Tibial artery (tissue), 4 donors: ENCODE measurements around the gene KRTAP10-5.
"Not testable (repeated sequence)": the region's sequence is repeated elsewhere in the genome, so short reads cannot be mapped to it uniquely, and the experiment has no call there.

Experiments used
- DNase-seq, 2 donors: peaks; one replicate each; pipeline ENCODE4 v3.0.0-alpha.2; 2019
- H3K27ac ChIP-seq, 2 donors: fragments of 200-600 bp; sonication (generic) in 1 of 2; 1 replicate in 1 of 2; 2 replicates in 1 of 2; pipeline ENCODE4 v1.5.1; 2018 to 2019; ENCODE audit warnings: mild to moderate bottlenecking in 1 of 2
- H3K27me3 ChIP-seq, 2 donors: fragments of 200-600 bp; sonication (generic) in 1 of 2; one replicate each; pipeline versions ENCODE4 v1.5.1 to v1.6.0; 2016 to 2019
- H3K36me3 ChIP-seq, 3 donors: fragments of 200-600 bp; sonication (generic) in 2 of 3; one replicate each; pipeline ENCODE4 v1.5.1; 2016 to 2019; ENCODE audit warnings: mild to moderate bottlenecking in 2 of 3
- H3K4me1 ChIP-seq, 4 donors: fragments of 200-600 bp; sonication (generic) in 2 of 4; 1 replicate in 3 of 4; 2 replicates in 1 of 4; pipeline ENCODE4 v1.5.1; 2016 to 2019
- H3K4me3 ChIP-seq, 2 donors: fragments of 200-600 bp; sonication (generic) in 1 of 2; 1 replicate in 1 of 2; 2 replicates in 1 of 2; pipeline ENCODE4 v1.5.1; 2018 to 2019; ENCODE audit warnings: mild to moderate bottlenecking in 2 of 2
- H3K9me3 ChIP-seq, 3 donors: fragments of 200-600 bp; sonication (generic) in 1 of 3; one replicate each; pipeline ENCODE4 v1.5.1; 2016 to 2019
- intact Hi-C: fragments of 100-400 bp; cut with DNase I; formaldehyde crosslinking; loops from one replicate; pipeline ENCODE4 v1.15.0; 2023; ENCODE audit warnings: low total_unique reads
- TF ChIP-seq, protein P1 (sequence below), 2 experiments: fragments of 200-600 bp in 1 of 2; fragments of 450-650 bp in 1 of 2; IDR thresholded peaks; one replicate each; pipeline ENCODE4 v1.5.1; 2017 to 2019; ENCODE audit warnings: antibody characterized with exemption in 2 of 2, mild to moderate bottlenecking in 1 of 2, moderate library complexity in 1 of 2

KRTAP10-5 gene

DNA sequence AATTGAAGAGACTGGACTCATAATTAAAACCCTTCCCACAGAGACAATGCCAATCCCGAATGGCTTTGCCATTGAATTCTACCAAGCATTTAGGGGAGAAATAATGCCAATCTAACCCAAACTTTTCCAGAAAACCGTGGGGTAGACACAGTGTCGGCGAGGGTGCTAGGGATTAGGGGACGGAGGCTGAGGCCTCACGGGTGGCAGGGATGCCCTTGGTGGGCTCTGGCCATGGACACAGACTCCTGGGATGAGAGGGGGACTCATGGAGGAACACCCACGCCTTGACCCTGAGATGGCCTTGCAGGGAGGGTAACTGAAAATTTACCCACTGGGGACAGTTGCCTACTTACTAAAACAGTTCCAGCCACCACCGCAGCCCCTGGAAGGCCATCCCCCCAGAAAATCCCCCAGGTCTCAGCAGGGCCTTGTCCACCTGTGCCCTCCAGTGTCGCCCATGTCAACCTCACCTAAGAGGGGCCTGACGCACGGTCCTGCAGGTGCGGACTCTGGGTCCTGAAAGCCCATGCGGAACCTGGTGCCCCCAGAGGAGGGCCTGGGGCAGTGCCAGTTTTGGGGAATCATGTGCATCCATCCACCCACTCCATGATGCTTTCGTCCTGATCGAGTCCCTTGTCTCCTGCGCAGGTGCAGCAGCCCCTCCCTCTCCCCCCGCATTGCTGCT lies 1.9 kb downstream of the KRTAP10-5 start:
- Histone ChIP-seq H3K9me3 (peaks cover 0 to 43% (median 30%) of the 10 kb centered on the region in 3 donors), H3K27me3 (peaks cover 0 to 24% of the 10 kb centered on the region in 2 donors), H3K36me3 (no peaks in the 10 kb centered on the region), H3K4me3 (no peak overlapping the region), H3K27ac (no peak overlapping the region), H3K4me1 (no peaks in the 10 kb centered on the region)
- intact Hi-C loops = no loop called here
- TF ChIP-seq, protein P1, sequence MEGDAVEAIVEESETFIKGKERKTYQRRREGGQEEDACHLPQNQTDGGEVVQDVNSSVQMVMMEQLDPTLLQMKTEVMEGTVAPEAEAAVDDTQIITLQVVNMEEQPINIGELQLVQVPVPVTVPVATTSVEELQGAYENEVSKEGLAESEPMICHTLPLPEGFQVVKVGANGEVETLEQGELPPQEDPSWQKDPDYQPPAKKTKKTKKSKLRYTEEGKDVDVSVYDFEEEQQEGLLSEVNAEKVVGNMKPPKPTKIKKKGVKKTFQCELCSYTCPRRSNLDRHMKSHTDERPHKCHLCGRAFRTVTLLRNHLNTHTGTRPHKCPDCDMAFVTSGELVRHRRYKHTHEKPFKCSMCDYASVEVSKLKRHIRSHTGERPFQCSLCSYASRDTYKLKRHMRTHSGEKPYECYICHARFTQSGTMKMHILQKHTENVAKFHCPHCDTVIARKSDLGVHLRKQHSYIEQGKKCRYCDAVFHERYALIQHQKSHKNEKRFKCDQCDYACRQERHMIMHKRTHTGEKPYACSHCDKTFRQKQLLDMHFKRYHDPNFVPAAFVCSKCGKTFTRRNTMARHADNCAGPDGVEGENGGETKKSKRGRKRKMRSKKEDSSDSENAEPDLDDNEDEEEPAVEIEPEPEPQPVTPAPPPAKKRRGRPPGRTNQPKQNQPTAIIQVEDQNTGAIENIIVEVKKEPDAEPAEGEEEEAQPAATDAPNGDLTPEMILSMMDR (IDR thresholded peaks at IDR 0.05) = no peak
- peak in 1 of 2 donors; percentile 55 for DNase-seq

DNA sequence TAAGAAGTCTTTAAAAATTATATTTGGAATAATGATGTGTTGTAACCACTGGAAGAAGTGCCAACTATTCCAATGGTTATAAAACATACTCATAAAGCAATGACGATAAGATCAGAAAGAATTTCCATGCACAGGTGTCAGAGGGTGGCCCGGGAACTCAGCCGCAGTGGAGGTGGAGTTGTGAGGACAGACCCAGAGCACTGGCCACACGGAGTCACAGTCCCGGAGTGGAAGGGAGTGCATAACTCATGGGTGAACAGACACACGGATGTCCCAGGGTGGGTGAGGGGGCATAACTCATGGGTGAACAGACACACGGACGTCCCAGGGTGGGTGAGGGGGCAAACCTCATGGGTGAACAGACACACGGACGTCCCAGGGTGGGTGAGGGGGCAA lies 4.4 kb downstream of the KRTAP10-5 start:
- peaks cover 0 to 28% of the 10 kb centered on the region in 2 donors for H3K27me3 ChIP-seq
- no peak for DNase-seq

DNA sequence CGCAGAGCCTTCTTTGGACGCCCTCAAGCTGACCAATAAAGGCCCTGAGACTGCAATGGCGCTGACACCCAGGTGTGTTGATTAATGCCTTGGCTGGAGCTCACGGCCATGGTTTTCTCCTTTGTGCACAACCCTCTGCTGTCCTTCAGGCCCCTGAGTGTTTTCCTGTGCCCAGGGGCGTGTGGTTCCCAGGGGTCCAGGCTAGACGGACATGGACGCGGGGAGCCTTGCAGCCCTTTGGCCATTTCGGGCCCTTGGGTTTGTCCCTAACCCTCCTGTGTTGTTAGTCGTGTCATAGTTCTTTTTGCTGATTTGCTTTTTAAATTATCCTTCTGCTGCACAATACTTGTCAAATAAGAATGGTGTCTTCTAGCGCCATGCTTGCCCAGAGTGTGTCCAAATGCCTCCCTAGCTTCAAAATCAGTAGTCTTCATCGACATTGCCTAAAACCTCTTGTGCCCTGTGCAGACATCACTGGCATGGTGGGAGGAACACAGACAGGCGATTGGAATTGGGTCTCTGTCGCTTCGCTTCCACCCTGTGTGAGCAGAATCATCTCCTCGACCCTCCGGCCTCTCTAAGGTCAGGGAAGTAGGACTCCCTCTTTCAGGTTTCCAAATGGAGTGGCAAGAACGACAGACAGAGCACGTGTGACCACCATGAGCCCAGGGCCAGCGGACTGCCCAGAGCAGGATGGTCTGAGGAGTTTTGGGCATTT lies 4.9 kb downstream of the KRTAP10-5 start:
- intact Hi-C loops = no loop called here
- no peaks in the 10 kb centered on the region for H3K4me1 ChIP-seq
- H3K36me3 ChIP-seq = no peaks in the 10 kb centered on the region
- TF ChIP-seq, protein P1 (IDR thresholded peaks at IDR 0.05) = no peak
- H3K27me3 ChIP-seq = peaks cover 0 to 28% of the 10 kb centered on the region in 2 donors
- DNase-seq = peak in 1 of 2 donors; percentile 49
- peaks cover 0 to 31% (median 13%) of the 10 kb centered on the region in 3 donors for H3K9me3 ChIP-seq
- H3K27ac ChIP-seq = no peak overlapping the region
- no peak overlapping the region for H3K4me3 ChIP-seq

More for the DNA sequence above, 4.4 kb downstream of the KRTAP10-5 start:
- intact Hi-C loops = no loop called here
- H3K36me3 ChIP-seq = no peaks in the 10 kb centered on the region
- no peak overlapping the region for H3K4me3 ChIP-seq
- TF ChIP-seq, protein P1 (IDR thresholded peaks at IDR 0.05) = no peak
- H3K4me1 ChIP-seq = no peaks in the 10 kb centered on the region
- no peak overlapping the region for H3K27ac ChIP-seq
- peaks cover 0 to 36% (median 16%) of the 10 kb centered on the region in 3 donors for H3K9me3 ChIP-seq

DNA sequence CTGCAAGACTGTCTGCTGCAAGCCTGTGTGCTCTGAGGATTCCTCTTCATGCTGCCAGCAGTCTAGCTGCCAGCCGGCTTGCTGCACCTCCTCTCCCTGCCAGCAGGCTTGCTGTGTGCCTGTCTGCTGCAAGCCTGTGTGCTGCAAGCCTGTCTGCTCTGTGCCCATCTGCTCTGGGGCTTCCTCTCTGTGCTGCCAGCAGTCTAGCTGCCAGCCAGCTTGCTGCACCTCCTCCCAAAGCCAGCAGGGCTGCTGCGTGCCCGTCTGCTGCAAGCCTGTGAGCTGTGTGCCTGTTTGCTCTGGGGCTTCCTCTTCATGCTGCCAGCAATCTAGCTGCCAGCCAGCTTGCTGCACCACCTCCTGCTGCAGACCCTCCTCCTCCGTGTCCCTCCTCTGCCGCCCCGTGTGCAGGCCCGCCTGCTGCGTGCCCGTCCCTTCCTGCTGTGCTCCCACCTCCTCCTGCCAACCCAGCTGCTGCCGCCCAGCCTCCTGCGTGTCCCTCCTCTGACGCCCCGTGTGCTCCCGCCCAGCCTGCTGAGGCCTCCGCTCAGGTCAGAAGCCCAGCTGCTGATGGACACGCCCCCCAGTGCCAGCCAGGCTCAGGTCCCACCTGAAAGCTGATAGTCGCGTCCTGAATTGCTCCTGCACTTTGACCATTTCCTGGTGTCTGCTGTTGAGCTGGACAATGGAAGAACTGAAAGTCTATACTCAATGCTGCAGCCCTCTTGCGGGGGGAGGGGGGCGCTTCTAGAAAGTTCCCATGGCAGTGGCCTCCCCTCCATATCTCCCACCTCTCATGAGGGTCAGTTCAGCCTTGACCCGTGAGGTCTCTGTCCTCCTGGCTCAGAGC lies 5.7 kb downstream of the KRTAP10-5 start:
- DNase-seq = no peak
- intact Hi-C loops = no loop called here
- Histone ChIP-seq H3K9me3 (peaks cover 0 to 24% (median 6%) of the 10 kb centered on the region in 3 donors), H3K27me3 (peaks cover 0 to 30% of the 10 kb centered on the region in 2 donors), H3K27ac (no peak overlapping the region), H3K4me1 (no peaks in the 10 kb centered on the region), H3K4me3 (no peak overlapping the region), H3K36me3 (no peaks in the 10 kb centered on the region)
- TF ChIP-seq, protein P1 (IDR thresholded peaks at IDR 0.05) = no peak

DNA sequence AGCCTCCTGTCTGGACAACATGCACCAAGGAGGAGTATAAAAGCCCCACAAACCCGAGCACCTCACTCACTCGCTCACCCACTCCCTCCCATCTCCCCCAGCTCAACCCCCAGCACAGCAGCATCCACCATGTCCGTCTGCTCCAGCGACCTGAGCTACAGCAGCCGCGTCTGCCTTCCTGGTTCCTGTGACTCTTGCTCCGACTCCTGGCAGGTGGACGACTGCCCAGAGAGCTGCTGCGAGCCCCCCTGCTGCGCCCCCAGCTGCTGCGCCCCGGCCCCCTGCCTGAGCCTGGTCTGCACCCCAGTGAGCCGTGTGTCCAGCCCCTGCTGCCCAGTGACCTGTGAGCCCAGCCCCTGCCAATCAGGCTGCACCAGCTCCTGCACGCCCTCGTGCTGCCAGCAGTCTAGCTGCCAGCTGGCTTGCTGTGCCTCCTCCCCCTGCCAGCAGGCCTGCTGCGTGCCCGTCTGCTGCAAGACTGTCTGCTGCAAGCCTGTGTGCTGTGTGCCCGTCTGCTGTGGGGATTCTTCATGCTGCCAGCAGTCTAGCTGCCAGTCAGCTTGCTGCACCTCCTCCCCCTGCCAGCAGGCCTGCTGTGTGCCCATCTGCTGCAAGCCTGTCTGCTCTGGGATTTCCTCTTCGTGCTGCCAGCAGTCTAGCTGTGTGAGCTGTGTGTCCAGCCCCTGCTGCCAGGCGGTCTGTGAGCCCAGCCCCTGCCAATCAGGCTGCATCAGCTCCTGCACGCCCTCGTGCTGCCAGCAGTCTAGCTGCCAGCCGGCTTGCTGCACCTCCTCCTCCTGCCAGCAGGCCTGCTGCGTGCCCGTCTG lies 6.6 kb downstream of the KRTAP10-5 start, which contains the start of gene KRTAP10-4:
Gene KRTAP10-4 (plus strand): TSS at position 100 of the 827 bp plus-strand sequence. CDS start 30 bp downstream, at position 130.
- Histone ChIP-seq H3K9me3 (peaks cover 0 to 21% (median 6%) of the 10 kb centered on the region in 3 donors), H3K27me3 (peaks cover 0 to 28% of the 10 kb centered on the region in 2 donors)
- peak in 1 of 2 donors; percentile 48 for DNase-seq
- H3K4me3 ChIP-seq, H3K27ac ChIP-seq, H3K36me3 ChIP-seq, H3K4me1 ChIP-seq, intact Hi-C loops: not testable (repeated sequence)
